Measurements from ENCODE around the gene FTO. TPM values are rescaled to one million over a fixed set of nuclear protein-coding genes. Genes with fewer than 3 reads are reported as not detected.

The FTO gene
- polyA plus RNA-seq, 2 of the 4 experiments (the other 2 are of a cell fraction) = 48.7 to 101 TPM

DNA sequence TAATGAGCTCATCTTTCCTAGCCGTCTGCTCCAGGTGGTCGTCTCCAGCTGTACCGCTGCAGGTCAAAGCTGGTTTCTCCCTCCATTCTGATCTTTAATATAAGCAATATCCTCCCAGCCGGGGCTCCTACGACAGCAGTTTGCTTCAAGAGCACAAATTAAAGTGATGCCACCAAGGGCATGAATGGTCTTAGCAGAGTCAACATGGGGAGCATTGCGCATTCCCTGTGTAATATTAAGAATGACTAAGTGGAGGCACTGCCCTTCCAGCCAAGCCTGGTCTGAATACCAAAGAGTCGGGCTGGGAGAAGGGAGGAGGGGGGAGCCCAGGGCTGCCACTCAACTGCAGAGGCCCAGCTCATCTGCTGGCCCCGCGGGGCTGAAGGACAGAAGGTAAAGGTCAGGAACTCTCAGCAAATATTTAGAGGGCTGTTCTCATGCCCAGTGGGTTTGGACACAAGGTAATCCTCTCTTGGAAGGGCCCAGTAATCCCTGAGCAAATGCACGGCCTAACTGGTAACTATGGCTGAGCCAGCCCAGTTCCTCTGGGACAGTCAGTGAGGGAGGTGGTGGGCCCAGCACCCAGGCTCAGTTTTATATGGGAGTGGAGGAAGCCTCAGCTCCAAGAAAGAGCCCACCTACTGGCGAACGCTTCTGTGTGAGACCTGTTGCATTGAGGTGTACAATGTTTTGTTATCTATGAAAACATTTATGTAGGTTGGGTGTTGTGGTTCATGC lies 461.4 kb downstream of the FTO start:
- H3K4me3 ChIP-seq = no peak overlapping the region
- TF ChIP-seq, protein P1, sequence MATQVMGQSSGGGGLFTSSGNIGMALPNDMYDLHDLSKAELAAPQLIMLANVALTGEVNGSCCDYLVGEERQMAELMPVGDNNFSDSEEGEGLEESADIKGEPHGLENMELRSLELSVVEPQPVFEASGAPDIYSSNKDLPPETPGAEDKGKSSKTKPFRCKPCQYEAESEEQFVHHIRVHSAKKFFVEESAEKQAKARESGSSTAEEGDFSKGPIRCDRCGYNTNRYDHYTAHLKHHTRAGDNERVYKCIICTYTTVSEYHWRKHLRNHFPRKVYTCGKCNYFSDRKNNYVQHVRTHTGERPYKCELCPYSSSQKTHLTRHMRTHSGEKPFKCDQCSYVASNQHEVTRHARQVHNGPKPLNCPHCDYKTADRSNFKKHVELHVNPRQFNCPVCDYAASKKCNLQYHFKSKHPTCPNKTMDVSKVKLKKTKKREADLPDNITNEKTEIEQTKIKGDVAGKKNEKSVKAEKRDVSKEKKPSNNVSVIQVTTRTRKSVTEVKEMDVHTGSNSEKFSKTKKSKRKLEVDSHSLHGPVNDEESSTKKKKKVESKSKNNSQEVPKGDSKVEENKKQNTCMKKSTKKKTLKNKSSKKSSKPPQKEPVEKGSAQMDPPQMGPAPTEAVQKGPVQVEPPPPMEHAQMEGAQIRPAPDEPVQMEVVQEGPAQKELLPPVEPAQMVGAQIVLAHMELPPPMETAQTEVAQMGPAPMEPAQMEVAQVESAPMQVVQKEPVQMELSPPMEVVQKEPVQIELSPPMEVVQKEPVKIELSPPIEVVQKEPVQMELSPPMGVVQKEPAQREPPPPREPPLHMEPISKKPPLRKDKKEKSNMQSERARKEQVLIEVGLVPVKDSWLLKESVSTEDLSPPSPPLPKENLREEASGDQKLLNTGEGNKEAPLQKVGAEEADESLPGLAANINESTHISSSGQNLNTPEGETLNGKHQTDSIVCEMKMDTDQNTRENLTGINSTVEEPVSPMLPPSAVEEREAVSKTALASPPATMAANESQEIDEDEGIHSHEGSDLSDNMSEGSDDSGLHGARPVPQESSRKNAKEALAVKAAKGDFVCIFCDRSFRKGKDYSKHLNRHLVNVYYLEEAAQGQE (IDR thresholded peaks at IDR 0.05) = no peak
- TF ChIP-seq FOXS1 (CRISPR knock-in tag; IDR thresholded peaks at IDR 0.05) = no peak
- FAIRE-seq = no peak
- H3K27ac ChIP-seq = peak overlapping the region in 1 of 2 experiments; percentile 40; a peak in 1 of 6 replicates
- DNase-seq (ENCODE audit: low read depth in 1 of 2, low spot score in 1 of 2) = peak in 1 of 2 experiments; percentile 25
- ChIA-PET CTCF (interaction anchor here (1.0 kb wide), 1 partner anchor 21 kb away, joined by 3 read pairs; no protein-coding TSS in a partner anchor), POLR2A (no interaction called here)
- peak; percentile 62 to 76; a peak in 5 of 6 replicates for ATAC-seq
- 56% methylated on average over 12 of the region's 12 CpGs for WGBS (ENCODE audit: missing lambda C conversion rate)
- H3K4me1 ChIP-seq = peaks cover 9% of the 10 kb centered on the region; the same call in 2 of the 3 replicates
- H3K4me2 ChIP-seq = peak overlapping the region; percentile 13; the same call in 1 of the 3 replicates
- no peaks in the 10 kb centered on the region for H3K9me3 ChIP-seq

DNA sequence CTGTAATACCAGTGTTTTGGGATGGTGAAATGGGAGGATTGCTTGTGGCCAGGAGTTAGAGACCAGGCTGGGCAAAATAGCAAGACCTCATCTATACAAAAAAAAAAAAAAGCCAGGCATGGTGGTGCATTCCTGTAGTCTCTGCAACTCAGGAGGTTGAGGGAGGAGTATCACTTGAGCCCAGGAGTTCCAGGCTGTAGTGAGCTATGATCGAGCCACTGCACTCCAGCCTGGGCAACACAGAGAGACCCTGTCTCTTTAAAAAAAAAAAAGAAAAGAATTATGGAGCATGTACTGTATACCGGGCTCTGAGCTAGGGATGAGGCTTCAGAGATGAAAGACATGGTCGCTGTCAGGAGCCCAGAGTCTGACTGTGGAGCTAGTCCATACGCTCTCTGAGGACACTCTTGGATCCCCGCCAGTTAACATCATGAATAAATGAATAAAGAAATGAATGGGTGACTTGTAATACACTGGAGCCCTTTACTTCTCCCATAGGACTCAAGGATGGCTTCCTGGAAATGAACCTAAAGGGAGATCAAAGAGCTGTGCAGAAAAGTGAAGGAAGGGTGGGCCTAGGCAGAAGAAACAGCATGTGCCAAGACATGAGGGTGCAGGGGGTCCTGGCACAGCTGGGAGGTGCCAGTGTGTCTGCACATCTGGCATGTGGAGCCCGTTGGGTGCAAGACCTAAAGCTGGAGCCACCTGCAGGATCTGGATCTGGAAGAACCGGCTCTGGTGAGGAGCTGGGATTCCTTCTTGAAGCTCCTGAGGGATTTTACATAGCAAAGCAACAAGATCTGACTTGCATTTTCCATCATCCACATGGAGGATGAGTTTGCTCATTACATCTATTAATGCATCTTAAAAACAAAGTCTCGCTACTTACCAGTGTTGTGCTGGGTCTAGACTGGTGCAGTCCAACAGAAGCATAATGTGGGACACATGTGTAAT lies 462.2 kb downstream of the FTO start:
- WGBS (ENCODE audit: missing lambda C conversion rate) = 42% methylated on average over 8 of the region's 8 CpGs
- ATAC-seq = no peak

DNA sequence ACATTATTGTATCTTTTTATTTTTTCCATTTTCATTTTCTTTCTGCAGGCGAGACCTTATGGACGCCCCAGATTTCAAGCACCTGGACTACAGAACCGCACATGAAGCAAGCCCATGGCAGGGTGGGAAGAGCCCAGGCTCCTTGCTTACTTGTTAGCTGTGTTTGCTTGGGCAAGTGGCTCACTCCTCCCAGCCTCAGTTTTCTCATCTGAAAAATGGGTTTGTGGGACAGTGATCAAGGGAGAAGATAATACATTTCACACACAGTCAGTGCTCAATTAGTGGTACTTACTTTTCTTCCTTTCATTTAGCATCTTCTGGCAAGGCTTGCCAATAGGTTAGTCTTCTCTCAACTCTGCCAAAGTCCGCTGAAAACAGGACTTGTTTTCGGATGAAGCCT lies 465.2 kb downstream of the FTO start:
- no peak overlapping the region for H3K4me3 ChIP-seq
- POLR2A ChIA-PET = interaction anchor here (0.6 kb wide), 1 partner anchor 43 kb away, joined by 3 read pairs; no protein-coding TSS in a partner anchor
- 81% methylated on average over 5 of the region's 5 CpGs for WGBS (ENCODE audit: missing lambda C conversion rate)
- no peaks in the 10 kb centered on the region for H3K9me3 ChIP-seq
- H3K4me2 ChIP-seq = no peak overlapping the region
- H3K4me1 ChIP-seq = peaks cover 9% of the 10 kb centered on the region; the same call in 2 of the 3 replicates
- no peak overlapping the region for H3K27ac ChIP-seq
- CTCF ChIA-PET = interaction anchor here (0.9 kb wide), 1 partner anchor 277 kb away, joined by 3 read pairs; no protein-coding TSS in a partner anchor
- FAIRE-seq (no peak), ATAC-seq (no peak), DNase-seq (ENCODE audit: low read depth in 1 of 2, low spot score in 1 of 2) (no peak)
- TF ChIP-seq ZFP36 (IDR thresholded peaks at IDR 0.05; ENCODE audit: borderline replicate concordance, partially characterized antibody) (no peak), TP53 (CRISPR knock-in tag; IDR thresholded peaks at IDR 0.05) (no peak), RCOR1 (IDR thresholded peaks at IDR 0.05; ENCODE audit: low read depth, low read length) (no peak), RAD21 (conservative IDR thresholded peaks at IDR 0.05 in 1 of 2, IDR thresholded peaks at IDR 0.05 in 1 of 2) (no peak), FOSB (CRISPR knock-in tag; IDR thresholded peaks at IDR 0.05) (no peak), ZNF302 (CRISPR knock-in tag; IDR thresholded peaks at IDR 0.05) (no peak), SMC3 (IDR thresholded peaks at IDR 0.05) (no peak), HOXA7 (CRISPR knock-in tag; IDR thresholded peaks at IDR 0.05) (no peak), RFX5 (IDR thresholded peaks at IDR 0.05) (no peak), POLR2A (IDR thresholded peaks at IDR 0.05; ENCODE audit: low read length) (no peak), TFCP2L1 (CRISPR knock-in tag; IDR thresholded peaks at IDR 0.05) (no peak)
- TF ChIP-seq, protein P2, sequence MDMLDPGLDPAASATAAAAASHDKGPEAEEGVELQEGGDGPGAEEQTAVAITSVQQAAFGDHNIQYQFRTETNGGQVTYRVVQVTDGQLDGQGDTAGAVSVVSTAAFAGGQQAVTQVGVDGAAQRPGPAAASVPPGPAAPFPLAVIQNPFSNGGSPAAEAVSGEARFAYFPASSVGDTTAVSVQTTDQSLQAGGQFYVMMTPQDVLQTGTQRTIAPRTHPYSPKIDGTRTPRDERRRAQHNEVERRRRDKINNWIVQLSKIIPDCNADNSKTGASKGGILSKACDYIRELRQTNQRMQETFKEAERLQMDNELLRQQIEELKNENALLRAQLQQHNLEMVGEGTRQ (IDR thresholded peaks at IDR 0.05) = no peak
- TF ChIP-seq, protein P3, sequence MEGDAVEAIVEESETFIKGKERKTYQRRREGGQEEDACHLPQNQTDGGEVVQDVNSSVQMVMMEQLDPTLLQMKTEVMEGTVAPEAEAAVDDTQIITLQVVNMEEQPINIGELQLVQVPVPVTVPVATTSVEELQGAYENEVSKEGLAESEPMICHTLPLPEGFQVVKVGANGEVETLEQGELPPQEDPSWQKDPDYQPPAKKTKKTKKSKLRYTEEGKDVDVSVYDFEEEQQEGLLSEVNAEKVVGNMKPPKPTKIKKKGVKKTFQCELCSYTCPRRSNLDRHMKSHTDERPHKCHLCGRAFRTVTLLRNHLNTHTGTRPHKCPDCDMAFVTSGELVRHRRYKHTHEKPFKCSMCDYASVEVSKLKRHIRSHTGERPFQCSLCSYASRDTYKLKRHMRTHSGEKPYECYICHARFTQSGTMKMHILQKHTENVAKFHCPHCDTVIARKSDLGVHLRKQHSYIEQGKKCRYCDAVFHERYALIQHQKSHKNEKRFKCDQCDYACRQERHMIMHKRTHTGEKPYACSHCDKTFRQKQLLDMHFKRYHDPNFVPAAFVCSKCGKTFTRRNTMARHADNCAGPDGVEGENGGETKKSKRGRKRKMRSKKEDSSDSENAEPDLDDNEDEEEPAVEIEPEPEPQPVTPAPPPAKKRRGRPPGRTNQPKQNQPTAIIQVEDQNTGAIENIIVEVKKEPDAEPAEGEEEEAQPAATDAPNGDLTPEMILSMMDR (IDR thresholded peaks at IDR 0.05) = no peak
- TF ChIP-seq, protein P1 (IDR thresholded peaks at IDR 0.05) = no peak
- TF ChIP-seq, protein P4, sequence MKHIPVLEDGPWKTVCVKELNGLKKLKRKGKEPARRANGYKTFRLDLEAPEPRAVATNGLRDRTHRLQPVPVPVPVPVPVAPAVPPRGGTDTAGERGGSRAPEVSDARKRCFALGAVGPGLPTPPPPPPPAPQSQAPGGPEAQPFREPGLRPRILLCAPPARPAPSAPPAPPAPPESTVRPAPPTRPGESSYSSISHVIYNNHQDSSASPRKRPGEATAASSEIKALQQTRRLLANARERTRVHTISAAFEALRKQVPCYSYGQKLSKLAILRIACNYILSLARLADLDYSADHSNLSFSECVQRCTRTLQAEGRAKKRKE (CRISPR knock-in tag; IDR thresholded peaks at IDR 0.05; ENCODE audit: low read depth) = no peak

More for the DNA sequence above, 462.2 kb downstream of the FTO start:
- H3K4me3 ChIP-seq = no peak overlapping the region
- no peaks in the 10 kb centered on the region for H3K9me3 ChIP-seq
- H3K4me1 ChIP-seq = peaks cover 9% of the 10 kb centered on the region; the same call in 2 of the 3 replicates
- FAIRE-seq = no peak
- TF ChIP-seq EHF (CRISPR knock-in tag; IDR thresholded peaks at IDR 0.05) (no peak), NPAS2 (CRISPR knock-in tag; IDR thresholded peaks at IDR 0.05; ENCODE audit: borderline replicate concordance) (no peak), RAD21 (conservative IDR thresholded peaks at IDR 0.05 in 1 of 2, IDR thresholded peaks at IDR 0.05 in 1 of 2) (no peak)
- no peak for DNase-seq (ENCODE audit: low read depth in 1 of 2, low spot score in 1 of 2)
- no peak overlapping the region; a peak in 1 of 6 replicates for H3K27ac ChIP-seq
- ChIA-PET CTCF (interaction anchor here (1.0 kb wide), 1 partner anchor 20 kb away, joined by 3 read pairs; no protein-coding TSS in a partner anchor), POLR2A (no interaction called here)
- H3K4me2 ChIP-seq = no peak overlapping the region; the same call in 2 of the 3 replicates

Data from A549 (cell line).